GM19463 (cell line): ENCODE data around the gene ASB3.
"Not testable (repeated sequence)": the region's sequence is repeated elsewhere in the genome, so short reads cannot be mapped to it uniquely, and the experiment has no call there.

Experiments
- ATAC-seq: cut with Tn5 transposase; IDR thresholded peaks from one replicate; pipeline ENCODE4 v1.9.1; 2021; ENCODE audit warnings: mild to moderate bottlenecking, moderate library complexity; ENCODE audit not compliant: unreplicated experiment

The ASB3 gene

GRCh38 chr2:53787614-53788289 lies 999 bp upstream of the ASB3 start:
- ATAC-seq, result no peak

- peak; percentile 7 for ATAC-seq
Measured at GRCh38 chr2:53786352-53786704, 425 bp downstream of the ASB3 start.

GRCh38 chr2:53785366-53785765 lies 1.4 kb downstream of the ASB3 start:
- no peak for ATAC-seq

- ATAC-seq, result no peak
Measured at GRCh38 chr2:53784436-53784835, 2.3 kb downstream of the ASB3 start.

- ATAC-seq, result no peak
Measured at GRCh38 chr2:53782676-53783075, 4.1 kb downstream of the ASB3 start.

- ATAC-seq, result no peak
Measured at GRCh38 chr2:53780056-53780455, 6.7 kb downstream of the ASB3 start.

GRCh38 chr2:53778536-53779162 lies 8.1 kb downstream of the ASB3 start:
- ATAC-seq, result no peak

GRCh38 chr2:53777134-53777533 lies 9.6 kb downstream of the ASB3 start:
- ATAC-seq, result no peak

GRCh38 chr2:53770264-53770663 lies 16.5 kb downstream of the ASB3 start:
- no peak for ATAC-seq

GRCh38 chr2:53769318-53769945 lies 17.3 kb downstream of the ASB3 start:
- ATAC-seq, result no peak

GRCh38 chr2:53768242-53768542 lies 18.6 kb downstream of the ASB3 start:
- peak; percentile 51 for ATAC-seq

- peak; percentile 94 for ATAC-seq
Measured at GRCh38 chr2:53767405-53768241, 19.1 kb downstream of the ASB3 start, which contains the start of gene CHAC2. Gene CHAC2 (plus strand): TSS chr2:53767804. CDS start chr2:53767887, 83 bp downstream.

- no peak for ATAC-seq
Measured at GRCh38 chr2:53765767-53766166, 21.0 kb downstream of the ASB3 start.

GRCh38 chr2:53757206-53757605 lies 29.5 kb downstream of the ASB3 start:
- not testable (repeated sequence) for ATAC-seq

GRCh38 chr2:53756644-53757043 lies 30.1 kb downstream of the ASB3 start:
- no peak for ATAC-seq

- ATAC-seq, result no peak
Measured at GRCh38 chr2:53755121-53755520, 31.6 kb downstream of the ASB3 start.

- ATAC-seq, result no peak
Measured at GRCh38 chr2:53753041-53753440, 33.7 kb downstream of the ASB3 start.

- no peak for ATAC-seq
Measured at GRCh38 chr2:53752385-53752784, 34.4 kb downstream of the ASB3 start.

GRCh38 chr2:53751728-53752127 lies 35.0 kb downstream of the ASB3 start:
- ATAC-seq, result peak; percentile 91

- ATAC-seq, result no peak
Measured at GRCh38 chr2:53750041-53750768, 36.5 kb downstream of the ASB3 start.
